ENCODE results near the gene KEAP1. TPM values are rescaled to one million over a fixed set of nuclear protein-coding genes. Genes with fewer than 3 reads are reported as not detected.

KEAP1 gene
- total RNA-seq, 1 experiment from 2014 or later = 46.8 TPM

- H3K4me3 Mint-ChIP-seq (ENCODE audit: low read depth, unreplicated experiment) = no peak overlapping the region
- CTCF ChIA-PET = interaction anchor here (0.5 kb wide), 1 partner anchor 71 kb away, joined by 3 read pairs; no protein-coding TSS in a partner anchor
- H3K4me1 Mint-ChIP-seq (ENCODE audit: low read depth, unreplicated experiment) = no peaks in the 10 kb centered on the region
- H3K36me3 Mint-ChIP-seq (ENCODE audit: insufficient read depth, unreplicated experiment) = no peaks in the 10 kb centered on the region
- no peak overlapping the region for H3K27ac Mint-ChIP-seq (ENCODE audit: unreplicated experiment)
- no peaks in the 10 kb centered on the region for H3K9me3 Mint-ChIP-seq (ENCODE audit: low read depth, unreplicated experiment)
- intact Hi-C loops (cut with micrococcal nuclease; ENCODE audit: unreplicated experiment) = no loop called here
- H3K27me3 Mint-ChIP-seq (ENCODE audit: unreplicated experiment) = no peaks in the 10 kb centered on the region
- BruUV-seq (replicated peaks) = no TSS peak
- DNase-seq = no peak
- no peak for TF ChIP-seq CTCF (IDR thresholded peaks at IDR 0.05; ENCODE audit: unreplicated experiment)
Observed at GRCh38 chr19:10450191-10450852, 52.8 kb downstream of the KEAP1 start.

GRCh38 chr19:10449037-10449436 is 54.1 kb downstream of the KEAP1 start:
- DNase-seq = no peak
- TF ChIP-seq CTCF (IDR thresholded peaks at IDR 0.05; ENCODE audit: unreplicated experiment) = no peak
- H3K27ac Mint-ChIP-seq (ENCODE audit: unreplicated experiment) = no peak overlapping the region
- no peaks in the 10 kb centered on the region for H3K4me1 Mint-ChIP-seq (ENCODE audit: low read depth, unreplicated experiment)
- intact Hi-C loops (cut with micrococcal nuclease; ENCODE audit: unreplicated experiment) = no loop called here
- H3K36me3 Mint-ChIP-seq (ENCODE audit: insufficient read depth, unreplicated experiment) = no peaks in the 10 kb centered on the region
- BruUV-seq (replicated peaks) = no TSS peak
- CTCF ChIA-PET = no interaction called here
- H3K27me3 Mint-ChIP-seq (ENCODE audit: unreplicated experiment) = no peaks in the 10 kb centered on the region
- no peaks in the 10 kb centered on the region for H3K9me3 Mint-ChIP-seq (ENCODE audit: low read depth, unreplicated experiment)
- no peak overlapping the region for H3K4me3 Mint-ChIP-seq (ENCODE audit: low read depth, unreplicated experiment)

- CTCF ChIA-PET = no interaction called here
Observed at GRCh38 chr19:10442698-10443097, 60.5 kb downstream of the KEAP1 start.

GRCh38 chr19:10439588-10439987 is 63.6 kb downstream of the KEAP1 start:
- no peak overlapping the region for H3K27ac Mint-ChIP-seq (ENCODE audit: unreplicated experiment)
- CTCF ChIA-PET = no interaction called here
- H3K27me3 Mint-ChIP-seq (ENCODE audit: unreplicated experiment) = no peaks in the 10 kb centered on the region
- no peak for DNase-seq
- intact Hi-C loops (cut with micrococcal nuclease; ENCODE audit: unreplicated experiment) = no loop called here
- no peak for TF ChIP-seq CTCF (IDR thresholded peaks at IDR 0.05; ENCODE audit: unreplicated experiment)
- no peaks in the 10 kb centered on the region for H3K36me3 Mint-ChIP-seq (ENCODE audit: insufficient read depth, unreplicated experiment)
- H3K4me3 Mint-ChIP-seq (ENCODE audit: low read depth, unreplicated experiment) = no peak overlapping the region
- no peaks in the 10 kb centered on the region for H3K9me3 Mint-ChIP-seq (ENCODE audit: low read depth, unreplicated experiment)
- BruUV-seq (replicated peaks) = no TSS peak
- H3K4me1 Mint-ChIP-seq (ENCODE audit: low read depth, unreplicated experiment) = no peaks in the 10 kb centered on the region

More at GRCh38 chr19:10442698-10443097, 60.5 kb downstream of the KEAP1 start:
- DNase-seq = no peak
- Mint-ChIP-seq H3K27me3 (ENCODE audit: unreplicated experiment) (no peaks in the 10 kb centered on the region), H3K27ac (ENCODE audit: unreplicated experiment) (no peak overlapping the region), H3K4me1 (ENCODE audit: low read depth, unreplicated experiment) (no peaks in the 10 kb centered on the region), H3K36me3 (ENCODE audit: insufficient read depth, unreplicated experiment) (no peaks in the 10 kb centered on the region), H3K4me3 (ENCODE audit: low read depth, unreplicated experiment) (no peak overlapping the region), H3K9me3 (ENCODE audit: low read depth, unreplicated experiment) (no peaks in the 10 kb centered on the region)
- TF ChIP-seq CTCF (IDR thresholded peaks at IDR 0.05; ENCODE audit: unreplicated experiment) = no peak
- no TSS peak for BruUV-seq (replicated peaks)
- intact Hi-C loops (cut with micrococcal nuclease; ENCODE audit: unreplicated experiment) = no loop called here

Small RNAs within 50 kb of the gene (microRNA-seq; reads per million reads assigned to microRNA genes)
- gene MIR1238 = not detected

Other genes with a start within 250 kb of the KEAP1 start
- 91.0 and 147 TPM in 2 replicates for gene ICAM1, start 232.2 kb downstream of the KEAP1 start, total RNA-seq (2022)
- gene ICAM4, start 216.4 kb downstream of the KEAP1 start, total RNA-seq (2022) = 1.6 and 1.7 TPM in 2 replicates
- gene ICAM5, start 213.4 kb downstream of the KEAP1 start, total RNA-seq (2022) = 0.61 and 1.3 TPM in 2 replicates
- gene ZGLP1, start 193.5 kb downstream of the KEAP1 start, total RNA-seq (2022) = 4.6 and 7.0 TPM in 2 replicates
- gene FDX2, start 187.3 kb downstream of the KEAP1 start, total RNA-seq (2022) = 18.7 and 18.9 TPM in 2 replicates
- 38.5 and 43.2 TPM in 2 replicates for gene RAVER1, start 169.8 kb downstream of the KEAP1 start, total RNA-seq (2022)
- gene ICAM3, start 163.7 kb downstream of the KEAP1 start, total RNA-seq (2022) = 10.8 and 11.1 TPM in 2 replicates
- gene TYK2, start 122.8 kb downstream of the KEAP1 start, total RNA-seq (2022) = 120 and 130 TPM in 2 replicates
- 181 and 187 TPM in 2 replicates for gene CDC37, start 99.8 kb downstream of the KEAP1 start, total RNA-seq (2022)
- gene PDE4A, start 82.8 kb downstream of the KEAP1 start, total RNA-seq (2022) = 2.8 and 3.6 TPM in 2 replicates
- not detected in 2 replicates for gene S1PR5, start 14.1 kb upstream of the KEAP1 start, total RNA-seq (2022)
- gene ATG4D, start 40.5 kb upstream of the KEAP1 start, total RNA-seq (2022) = 18.7 and 24.5 TPM in 2 replicates
- 29.6 and 30.8 TPM in 2 replicates for gene KRI1, start 62.7 kb upstream of the KEAP1 start, total RNA-seq (2022)
- gene CDKN2D, start 65.6 kb upstream of the KEAP1 start, total RNA-seq (2022) = 4.2 and 4.4 TPM in 2 replicates
- gene AP1M2, start 84.0 kb upstream of the KEAP1 start, total RNA-seq (2022) = 73.7 and 77.9 TPM in 2 replicates
- gene SLC44A2, start 122.2 kb upstream of the KEAP1 start, total RNA-seq (2022) = 130 and 151 TPM in 2 replicates
- 262 and 267 TPM in 2 replicates for gene ILF3, start 151.0 kb upstream of the KEAP1 start, total RNA-seq (2022)
- 44.1 and 44.9 TPM in 2 replicates for gene QTRT1, start 198.1 kb upstream of the KEAP1 start, total RNA-seq (2022)
- 126 and 138 TPM in 2 replicates for gene DNM2, start 214.7 kb upstream of the KEAP1 start, total RNA-seq (2022)

Data from Calu3 (cell line).